ENCODE data around the gene TEX29.

TEX29 gene

DNA sequence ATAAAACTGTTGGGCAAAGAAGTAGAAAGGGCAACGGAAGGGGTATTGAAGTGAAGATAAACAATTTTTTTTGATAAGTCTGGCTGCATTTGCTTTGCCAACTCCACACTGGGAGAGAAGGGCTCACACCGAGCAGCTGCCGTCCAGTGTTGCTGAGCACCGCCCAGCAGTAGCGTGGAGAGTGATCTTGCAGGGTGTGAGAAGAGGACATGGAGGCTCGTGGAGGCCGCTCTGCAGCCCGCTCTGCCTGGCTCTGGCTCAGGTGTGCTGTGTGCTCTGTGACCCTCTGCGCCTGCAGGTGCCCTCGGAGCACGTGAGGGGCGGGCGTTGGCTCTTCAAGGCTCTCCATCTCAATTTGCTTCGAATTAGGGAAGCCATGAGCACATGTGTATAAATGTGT lies 35.9 kb upstream of the TEX29 start:
- Mint-ChIP-seq H3K27ac (no peak overlapping the region), H3K4me1 (no peaks in the 10 kb centered on the region), H3K4me3 (no peak overlapping the region), H3K27me3 (no peaks in the 10 kb centered on the region), H3K9me3 (no peaks in the 10 kb centered on the region), H3K36me3 (peaks cover 31% of the 10 kb centered on the region)

- no peak overlapping the region for H3K27ac Mint-ChIP-seq
- H3K36me3 Mint-ChIP-seq, result peaks cover 28% of the 10 kb centered on the region
- H3K4me1 Mint-ChIP-seq, result no peaks in the 10 kb centered on the region
- no peaks in the 10 kb centered on the region for H3K9me3 Mint-ChIP-seq
- no peaks in the 10 kb centered on the region for H3K27me3 Mint-ChIP-seq
- H3K4me3 Mint-ChIP-seq, result no peak overlapping the region
These were observed 34.3 kb upstream of the TEX29 start for GRCh38 chr13:111286162-111286561.

DNA sequence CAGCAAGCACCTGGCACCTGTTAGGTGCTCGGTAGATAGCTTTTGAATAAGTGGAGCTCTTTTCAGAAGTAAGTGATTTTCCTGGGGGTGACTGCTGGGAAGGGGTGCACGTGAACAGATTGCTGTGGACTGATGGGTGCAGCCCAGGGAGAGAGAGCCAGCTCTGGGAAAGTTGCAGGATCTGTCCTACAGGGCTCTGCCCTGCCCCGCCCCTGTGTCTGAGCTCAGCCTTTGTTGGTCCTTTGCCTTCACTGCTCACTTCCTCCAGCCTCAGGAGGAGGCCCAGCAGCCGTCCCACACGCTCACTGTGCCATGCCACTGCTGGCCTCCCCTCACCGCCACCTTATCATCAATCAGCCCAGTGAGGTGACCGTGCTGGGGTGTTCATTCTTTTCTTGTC lies 33.7 kb upstream of the TEX29 start:
- Mint-ChIP-seq H3K9me3 (no peaks in the 10 kb centered on the region), H3K4me3 (no peak overlapping the region), H3K27ac (no peak overlapping the region), H3K4me1 (no peaks in the 10 kb centered on the region), H3K27me3 (no peaks in the 10 kb centered on the region), H3K36me3 (peaks cover 29% of the 10 kb centered on the region)

DNA sequence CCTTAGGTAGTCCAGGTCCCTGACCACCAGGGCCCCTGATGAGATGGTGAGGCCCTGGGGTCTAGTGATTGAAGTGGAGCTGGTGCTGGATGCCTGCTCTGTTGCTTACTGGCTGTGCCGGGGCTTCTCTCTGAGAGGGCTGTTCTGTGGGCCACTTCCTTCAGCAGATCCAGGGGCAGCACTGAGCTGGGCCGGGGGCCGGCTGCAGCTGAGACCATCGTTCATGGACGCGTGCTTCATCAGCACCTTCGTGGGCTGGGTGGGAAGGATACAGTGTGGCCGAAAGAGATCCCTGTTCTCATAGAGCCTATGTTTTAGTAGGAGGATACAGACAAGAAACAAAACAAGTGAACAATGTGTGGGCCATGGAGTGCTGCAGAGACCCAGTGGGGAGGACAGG lies 33.2 kb upstream of the TEX29 start:
- no peak overlapping the region for H3K4me3 Mint-ChIP-seq
- H3K27me3 Mint-ChIP-seq, result no peaks in the 10 kb centered on the region
- no peaks in the 10 kb centered on the region for H3K4me1 Mint-ChIP-seq

GRCh38 chr13:111288276-111288675 lies 32.2 kb upstream of the TEX29 start:
- H3K27me3 Mint-ChIP-seq, result no peaks in the 10 kb centered on the region
- H3K4me1 Mint-ChIP-seq, result no peaks in the 10 kb centered on the region
- H3K36me3 Mint-ChIP-seq, result peaks cover 33% of the 10 kb centered on the region
- H3K27ac Mint-ChIP-seq, result no peak overlapping the region
- H3K9me3 Mint-ChIP-seq, result no peaks in the 10 kb centered on the region
- no peak overlapping the region for H3K4me3 Mint-ChIP-seq

More for the DNA sequence above, 33.2 kb upstream of the TEX29 start:
- H3K36me3 Mint-ChIP-seq, result peaks cover 32% of the 10 kb centered on the region
- H3K9me3 Mint-ChIP-seq, result no peaks in the 10 kb centered on the region
- H3K27ac Mint-ChIP-seq, result no peak overlapping the region

GRCh38 chr13:111289251-111289650 lies 31.2 kb upstream of the TEX29 start:
- Mint-ChIP-seq H3K27ac (no peak overlapping the region), H3K36me3 (peaks cover 27% of the 10 kb centered on the region), H3K4me3 (no peak overlapping the region)

DNA sequence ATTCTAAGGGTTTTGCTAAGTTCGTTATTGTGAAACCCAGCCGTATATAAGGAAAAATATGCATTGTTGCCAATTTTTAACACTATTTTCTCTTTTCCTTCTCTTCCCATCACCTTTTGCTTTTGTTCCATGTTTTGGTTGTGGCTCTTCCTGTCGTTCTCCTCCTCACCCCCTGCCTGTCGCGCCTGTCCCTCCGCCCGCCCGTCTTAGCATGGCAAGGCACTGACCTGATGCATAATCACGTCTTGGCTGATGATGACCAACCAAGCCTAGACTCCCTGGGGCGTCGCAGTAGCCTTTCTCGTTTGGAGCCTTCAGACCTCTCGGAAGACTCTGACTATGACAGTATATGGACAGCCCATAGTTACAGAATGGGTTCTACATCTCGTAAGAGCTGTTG lies 28.5 kb upstream of the TEX29 start:
- Mint-ChIP-seq H3K4me3 (no peak overlapping the region), H3K4me1 (peaks cover 12% of the 10 kb centered on the region), H3K27me3 (no peaks in the 10 kb centered on the region), H3K36me3 (peaks cover 22% of the 10 kb centered on the region), H3K9me3 (no peaks in the 10 kb centered on the region), H3K27ac (no peak overlapping the region)

More at GRCh38 chr13:111289251-111289650, 31.2 kb upstream of the TEX29 start:
- no peaks in the 10 kb centered on the region for H3K9me3 Mint-ChIP-seq
- no peaks in the 10 kb centered on the region for H3K4me1 Mint-ChIP-seq
- no peaks in the 10 kb centered on the region for H3K27me3 Mint-ChIP-seq

DNA sequence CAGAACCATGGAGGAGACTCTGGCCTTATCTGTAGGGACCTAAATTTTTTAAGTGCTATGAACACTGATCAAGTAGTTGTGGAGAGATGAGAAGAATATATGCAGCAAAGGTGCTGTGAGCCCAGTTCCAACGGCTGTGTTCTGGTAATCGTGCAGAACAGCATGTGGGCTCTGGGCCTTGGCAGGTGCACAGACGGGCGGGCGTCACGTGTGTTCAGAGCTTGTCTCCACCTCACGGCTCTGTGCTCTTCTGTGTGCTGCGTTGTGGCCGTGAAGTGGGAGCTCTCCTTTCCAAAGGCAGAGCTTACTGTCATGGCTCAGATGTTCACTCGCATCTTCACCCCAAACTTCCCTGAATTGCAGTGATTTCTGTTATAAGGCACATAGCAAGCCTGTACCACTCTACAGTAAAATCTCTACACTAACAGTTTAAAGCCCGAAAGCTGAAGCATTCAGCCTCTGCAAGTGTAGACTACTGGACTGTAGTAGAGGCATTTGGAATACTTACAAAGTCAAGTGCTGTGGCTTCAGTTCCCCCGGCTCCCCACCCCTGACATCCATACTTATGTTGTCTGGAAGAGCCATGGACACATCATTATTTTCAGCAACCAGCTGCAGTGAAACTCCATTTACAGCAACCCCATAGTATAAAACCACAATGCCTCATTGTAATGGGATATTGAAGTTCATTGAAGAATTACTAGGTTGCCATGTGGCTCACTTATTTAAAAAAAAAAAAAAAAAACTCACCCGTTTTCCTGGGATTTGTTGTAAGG lies 27.5 kb upstream of the TEX29 start:
- peaks cover 18% of the 10 kb centered on the region for H3K36me3 Mint-ChIP-seq
- no peak overlapping the region for H3K27ac Mint-ChIP-seq
- H3K27me3 Mint-ChIP-seq, result no peaks in the 10 kb centered on the region
- no peaks in the 10 kb centered on the region for H3K9me3 Mint-ChIP-seq
- H3K4me3 Mint-ChIP-seq, result no peak overlapping the region
- H3K4me1 Mint-ChIP-seq, result peaks cover 12% of the 10 kb centered on the region

GRCh38 chr13:111295886-111296285 lies 24.6 kb upstream of the TEX29 start:
- Mint-ChIP-seq H3K27me3 (no peaks in the 10 kb centered on the region), H3K4me1 (peaks cover 12% of the 10 kb centered on the region), H3K36me3 (peaks cover 12% of the 10 kb centered on the region), H3K27ac (no peak overlapping the region), H3K9me3 (no peaks in the 10 kb centered on the region), H3K4me3 (no peak overlapping the region)

DNA sequence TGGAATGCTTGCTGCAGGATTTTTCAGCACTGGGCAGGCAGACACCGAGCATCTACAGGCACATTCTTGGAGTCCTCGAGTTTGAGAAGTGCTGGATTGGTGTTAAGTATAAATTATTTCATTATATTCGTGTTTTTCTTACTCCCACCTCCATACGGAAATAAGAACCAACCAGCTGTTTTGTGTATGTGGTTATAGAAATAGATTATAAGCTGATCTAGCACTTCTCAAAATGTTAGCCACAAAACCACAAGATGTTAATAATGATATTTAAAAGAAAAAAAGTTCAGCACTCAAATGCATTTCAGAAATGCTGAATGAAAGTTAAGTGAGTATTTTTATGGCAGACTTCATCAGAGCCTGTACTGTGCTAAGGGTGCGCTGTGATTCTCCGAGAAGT lies 24.0 kb upstream of the TEX29 start:
- Mint-ChIP-seq H3K27ac (no peak overlapping the region), H3K36me3 (peaks cover 12% of the 10 kb centered on the region), H3K27me3 (no peaks in the 10 kb centered on the region), H3K9me3 (no peaks in the 10 kb centered on the region), H3K4me3 (no peak overlapping the region), H3K4me1 (peaks cover 12% of the 10 kb centered on the region)

- peaks cover 12% of the 10 kb centered on the region for H3K4me1 Mint-ChIP-seq
- peaks cover 10% of the 10 kb centered on the region for H3K36me3 Mint-ChIP-seq
- no peak overlapping the region for H3K27ac Mint-ChIP-seq
- H3K27me3 Mint-ChIP-seq, result no peaks in the 10 kb centered on the region
- no peak overlapping the region for H3K4me3 Mint-ChIP-seq
- no peaks in the 10 kb centered on the region for H3K9me3 Mint-ChIP-seq
These were observed 22.0 kb upstream of the TEX29 start for GRCh38 chr13:111298214-111298975.

DNA sequence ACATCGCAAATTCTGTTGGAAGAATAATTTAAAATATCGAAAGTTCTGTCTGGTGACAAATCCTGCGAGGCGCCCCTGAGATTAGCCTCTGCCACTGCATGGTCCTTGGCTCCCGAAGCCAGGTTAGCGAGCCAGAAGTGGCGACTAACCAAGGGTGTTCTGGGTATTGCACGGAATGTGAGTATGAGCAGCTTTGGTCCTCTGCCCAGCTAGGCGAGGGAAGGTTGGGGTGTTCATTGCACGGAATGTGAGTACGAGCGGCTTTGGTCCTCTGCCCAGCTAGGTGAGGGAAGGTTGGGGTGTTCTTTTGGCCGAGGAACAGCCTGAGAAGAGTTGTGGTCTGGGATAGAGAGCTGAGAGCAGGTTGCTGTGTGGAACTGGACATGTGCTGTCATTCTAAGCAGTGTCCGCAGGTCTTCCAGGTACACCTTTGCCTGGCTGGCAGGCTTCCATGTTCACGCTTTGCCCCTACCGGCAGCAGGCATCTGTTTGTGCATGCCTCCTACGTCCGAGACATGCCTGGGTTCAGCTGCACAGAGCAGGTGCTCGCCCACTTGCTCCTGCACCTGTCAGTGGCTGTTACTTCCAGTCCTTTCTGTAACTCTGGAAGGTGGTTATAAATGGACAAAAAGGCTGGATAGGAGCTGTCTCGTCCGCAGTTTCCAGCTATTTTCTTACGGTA lies 18.3 kb upstream of the TEX29 start:
- H3K27me3 Mint-ChIP-seq, result no peaks in the 10 kb centered on the region
- no peaks in the 10 kb centered on the region for H3K4me1 Mint-ChIP-seq
- H3K36me3 Mint-ChIP-seq, result peaks cover 34% of the 10 kb centered on the region
- no peak overlapping the region for H3K27ac Mint-ChIP-seq
- no peak overlapping the region for H3K4me3 Mint-ChIP-seq
- no peaks in the 10 kb centered on the region for H3K9me3 Mint-ChIP-seq

DNA sequence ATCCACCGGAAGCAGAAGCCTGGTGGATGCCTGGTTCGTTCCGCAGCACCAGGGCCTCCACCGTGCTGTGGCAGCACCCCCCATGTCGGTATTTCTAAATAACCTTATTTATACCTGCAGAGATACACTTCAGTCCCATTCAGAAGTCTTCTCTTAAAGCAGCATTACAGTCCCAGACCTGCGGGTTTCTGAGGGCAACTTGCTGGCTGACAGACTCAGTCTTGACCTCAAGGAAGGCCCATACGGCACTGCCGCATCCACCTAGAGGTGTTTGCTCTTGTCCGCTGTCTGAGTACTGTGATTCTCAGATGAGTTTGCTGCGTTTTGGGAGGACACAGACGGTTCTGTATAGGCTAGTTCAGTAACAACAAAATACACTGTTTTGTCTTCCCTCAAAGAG lies 16.9 kb upstream of the TEX29 start:
- peaks cover 39% of the 10 kb centered on the region for H3K36me3 Mint-ChIP-seq
- no peak overlapping the region for H3K4me3 Mint-ChIP-seq
- H3K4me1 Mint-ChIP-seq, result no peaks in the 10 kb centered on the region
- H3K27ac Mint-ChIP-seq, result no peak overlapping the region
- no peaks in the 10 kb centered on the region for H3K9me3 Mint-ChIP-seq
- no peaks in the 10 kb centered on the region for H3K27me3 Mint-ChIP-seq

GRCh38 chr13:111304041-111304544 lies 16.3 kb upstream of the TEX29 start:
- Mint-ChIP-seq H3K4me1 (no peaks in the 10 kb centered on the region), H3K36me3 (peaks cover 42% of the 10 kb centered on the region), H3K4me3 (no peak overlapping the region), H3K27me3 (no peaks in the 10 kb centered on the region), H3K27ac (no peak overlapping the region), H3K9me3 (no peaks in the 10 kb centered on the region)

DNA sequence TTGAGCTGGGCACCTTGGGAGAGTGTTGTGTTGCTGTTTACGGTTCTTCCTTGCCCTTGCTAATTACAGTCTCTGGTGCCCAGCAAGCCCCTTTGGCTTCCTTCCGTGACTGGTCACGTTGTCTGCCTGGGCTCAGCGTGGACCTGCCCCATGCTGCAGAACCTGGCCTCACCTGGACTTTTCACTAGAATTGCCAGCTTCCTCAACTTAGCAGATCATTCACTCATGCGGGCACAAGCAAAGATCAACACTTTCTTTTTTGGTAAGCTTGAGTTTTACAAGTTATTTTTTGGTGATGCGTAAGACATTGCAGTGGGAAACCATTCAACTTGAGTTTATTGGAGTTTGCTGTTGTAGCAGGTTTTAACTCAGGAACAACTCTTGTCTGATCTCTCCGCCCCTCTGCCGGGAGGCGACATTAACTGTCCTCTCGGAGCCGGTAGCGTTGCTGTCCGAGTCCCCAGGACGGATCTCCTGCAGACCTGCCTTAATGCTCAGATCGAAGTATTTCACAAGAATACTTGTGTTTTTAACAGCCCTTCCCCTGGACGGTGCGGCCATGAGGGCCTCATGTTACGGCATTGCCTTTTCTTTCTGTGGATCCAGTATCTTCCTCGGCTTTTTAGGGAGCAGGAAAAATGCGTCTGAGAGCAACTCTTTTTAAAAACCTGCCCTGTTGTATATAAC lies 15.7 kb upstream of the TEX29 start:
- Mint-ChIP-seq H3K27ac (no peak overlapping the region), H3K27me3 (no peaks in the 10 kb centered on the region), H3K9me3 (no peaks in the 10 kb centered on the region), H3K36me3 (peaks cover 49% of the 10 kb centered on the region), H3K4me1 (no peaks in the 10 kb centered on the region), H3K4me3 (peak overlapping the region; percentile 44)
